Choroid plexus epithelial cell (primary cell): ENCODE data around the gene APLNR.

Source experiments
- DNase-seq: peaks from one replicate; pipeline ENCODE4 v3.0.0-alpha.2; 2010; ENCODE audit warnings: low read depth
- H3K4me3 ChIP-seq: 2 replicates; pipeline ENCODE4 v1.5.1; 2011; ENCODE audit warnings: low read depth, mild to moderate bottlenecking, control low read depth, low read length, moderate library complexity
- TF ChIP-seq, protein P1 (sequence below): conservative IDR thresholded peaks from 2 replicates; pipeline ENCODE4 v1.5.1; 2011; ENCODE audit warnings: low read depth, mild to moderate bottlenecking, control low read depth, inconsistent platforms, low read length, moderate library complexity

The APLNR gene

GRCh38 chr11:57230791-57231538 lies 6.1 kb downstream of the APLNR start:
- TF ChIP-seq, protein P1, sequence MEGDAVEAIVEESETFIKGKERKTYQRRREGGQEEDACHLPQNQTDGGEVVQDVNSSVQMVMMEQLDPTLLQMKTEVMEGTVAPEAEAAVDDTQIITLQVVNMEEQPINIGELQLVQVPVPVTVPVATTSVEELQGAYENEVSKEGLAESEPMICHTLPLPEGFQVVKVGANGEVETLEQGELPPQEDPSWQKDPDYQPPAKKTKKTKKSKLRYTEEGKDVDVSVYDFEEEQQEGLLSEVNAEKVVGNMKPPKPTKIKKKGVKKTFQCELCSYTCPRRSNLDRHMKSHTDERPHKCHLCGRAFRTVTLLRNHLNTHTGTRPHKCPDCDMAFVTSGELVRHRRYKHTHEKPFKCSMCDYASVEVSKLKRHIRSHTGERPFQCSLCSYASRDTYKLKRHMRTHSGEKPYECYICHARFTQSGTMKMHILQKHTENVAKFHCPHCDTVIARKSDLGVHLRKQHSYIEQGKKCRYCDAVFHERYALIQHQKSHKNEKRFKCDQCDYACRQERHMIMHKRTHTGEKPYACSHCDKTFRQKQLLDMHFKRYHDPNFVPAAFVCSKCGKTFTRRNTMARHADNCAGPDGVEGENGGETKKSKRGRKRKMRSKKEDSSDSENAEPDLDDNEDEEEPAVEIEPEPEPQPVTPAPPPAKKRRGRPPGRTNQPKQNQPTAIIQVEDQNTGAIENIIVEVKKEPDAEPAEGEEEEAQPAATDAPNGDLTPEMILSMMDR = no peak

DNA sequence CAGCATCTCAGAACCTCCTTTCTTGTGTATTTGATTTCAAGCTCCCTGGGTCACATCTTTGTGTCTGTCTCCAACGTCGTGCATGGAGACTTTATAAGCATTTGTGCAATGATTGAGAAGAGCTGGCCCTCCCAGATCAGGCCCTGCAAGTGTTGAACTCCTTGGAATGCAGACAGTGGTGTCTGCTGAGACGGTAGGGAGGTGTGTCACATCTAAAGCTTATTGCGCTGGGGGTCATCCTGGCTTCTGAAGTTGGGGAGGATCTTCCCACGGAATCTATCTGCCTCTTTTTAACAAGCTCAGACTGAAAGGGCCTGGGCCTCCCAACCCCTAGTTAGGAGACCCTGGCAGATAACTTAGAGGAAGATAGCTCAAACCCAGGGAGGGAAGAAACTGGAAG lies 6.7 kb downstream of the APLNR start:
- no peak overlapping the region for H3K4me3 ChIP-seq
- DNase-seq = no peak
- TF ChIP-seq, protein P1 = no peak

More at GRCh38 chr11:57230791-57231538, 6.1 kb downstream of the APLNR start:
- DNase-seq = no peak
- H3K4me3 ChIP-seq = no peak overlapping the region

DNA sequence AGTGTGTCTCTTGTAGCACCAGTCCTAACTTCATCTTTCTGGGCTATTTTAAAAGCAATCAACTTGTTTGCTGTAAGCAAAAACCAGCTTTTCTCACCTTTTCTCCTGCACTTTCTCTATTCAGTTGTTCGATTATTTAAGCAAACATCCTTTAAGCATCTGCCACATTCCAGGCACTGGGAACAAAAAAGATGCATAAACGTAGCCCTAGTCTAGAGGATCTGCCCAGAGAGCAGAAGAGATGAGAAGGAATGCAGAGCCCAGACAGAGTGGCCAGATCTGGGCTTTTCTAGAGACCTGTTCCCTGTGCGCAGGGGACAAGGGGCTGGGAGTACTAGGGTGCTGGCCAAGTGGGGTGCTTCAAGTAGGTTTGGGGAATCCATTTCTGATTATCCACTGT lies 8.4 kb downstream of the APLNR start:
- TF ChIP-seq, protein P1 = no peak
- no peak for DNase-seq
- H3K4me3 ChIP-seq = no peak overlapping the region

- TF ChIP-seq, protein P1 = no peak
Observed at GRCh38 chr11:57224537-57224936, 12.5 kb downstream of the APLNR start.

DNA sequence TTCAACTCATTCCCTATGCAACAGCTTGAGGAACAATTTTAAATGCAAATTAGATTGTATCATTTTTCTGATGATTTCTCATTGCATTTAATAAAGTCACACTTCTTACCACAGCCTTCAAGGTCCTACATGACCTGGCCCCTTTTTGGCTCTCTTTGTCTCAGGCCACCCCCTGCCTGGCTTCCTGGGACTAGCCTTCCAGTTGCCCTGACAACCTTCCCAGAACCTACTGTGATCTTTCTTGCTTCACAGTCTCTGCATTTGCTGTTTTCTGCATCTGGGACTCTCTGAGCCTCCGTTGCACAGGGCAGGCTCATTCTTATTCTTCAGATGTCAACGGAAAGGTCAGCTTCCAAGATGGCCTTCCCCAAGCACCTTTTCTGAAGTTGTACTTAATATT lies 12.9 kb downstream of the APLNR start:
- H3K4me3 ChIP-seq = no peak overlapping the region
- TF ChIP-seq, protein P1 = no peak
- DNase-seq = no peak

More at GRCh38 chr11:57224537-57224936, 12.5 kb downstream of the APLNR start:
- DNase-seq = peak; percentile 7
- no peak overlapping the region for H3K4me3 ChIP-seq

GRCh38 chr11:57223601-57224000 lies 13.4 kb downstream of the APLNR start:
- DNase-seq = no peak
- H3K4me3 ChIP-seq = no peak overlapping the region
- TF ChIP-seq, protein P1 = no peak

- H3K4me3 ChIP-seq = no peak overlapping the region
- TF ChIP-seq, protein P1 = no peak
- no peak for DNase-seq
Observed at GRCh38 chr11:57222239-57222638, 14.8 kb downstream of the APLNR start.
